H9 (cell line): ENCODE data around the gene CENPVL3. TPM values are rescaled to one million over a fixed set of nuclear protein-coding genes. Genes with fewer than 3 reads are reported as not detected.

ENCODE experiments used
- DNase-seq: peaks from one replicate; pipeline ENCODE4 v3.0.0-alpha.2; 2017
- H2AFZ ChIP-seq: one replicate; pipeline ENCODE4 v1.6.1; 2013; ENCODE audit warnings: mild to moderate bottlenecking, low read length, control low read depth, moderate library complexity
- H2AK5ac ChIP-seq: 2 replicates; pipeline ENCODE4 v1.6.1; 2013; ENCODE audit warnings: low read length, control low read depth, mixed read lengths; ENCODE audit not compliant: insufficient read length
- H2BK120ac ChIP-seq: one replicate; pipeline ENCODE4 v1.6.1; 2013; ENCODE audit warnings: low read depth, mild to moderate bottlenecking, low read length, control low read depth, inconsistent platforms; ENCODE audit not compliant: poor library complexity, severe bottlenecking
- H2BK12ac ChIP-seq: 2 replicates; pipeline ENCODE4 v1.6.1; 2013; ENCODE audit warnings: low read length, control low read depth, mixed read lengths, low read depth; ENCODE audit not compliant: insufficient read length
- H2BK15ac ChIP-seq: 2 replicates; pipeline ENCODE4 v1.6.1; 2013; ENCODE audit warnings: low read depth, low read length, control low read depth
- H2BK20ac ChIP-seq: one replicate; pipeline ENCODE4 v1.6.1; 2013; ENCODE audit warnings: low read depth, mild to moderate bottlenecking, low read length, control low read depth, inconsistent platforms; ENCODE audit not compliant: poor library complexity, severe bottlenecking
- H2BK5ac ChIP-seq: 2 replicates; pipeline ENCODE4 v1.6.1; 2013; ENCODE audit warnings: low read length, control low read depth, mixed read lengths; ENCODE audit not compliant: insufficient read length
- H3K14ac ChIP-seq: 2 replicates; pipeline ENCODE4 v1.6.1; 2013; ENCODE audit warnings: low read length, control low read depth; ENCODE audit not compliant: insufficient read depth
- H3K18ac ChIP-seq: 2 replicates; pipeline ENCODE4 v1.6.1; 2013; ENCODE audit warnings: low read depth, mild to moderate bottlenecking, mixed read lengths, low read length, control low read depth; ENCODE audit not compliant: insufficient read length
- H3K23ac ChIP-seq: 2 replicates; pipeline ENCODE4 v1.6.1; 2013; ENCODE audit warnings: low read length, control low read depth, mixed read lengths, low read depth; ENCODE audit not compliant: insufficient read length
- H3K23me2 ChIP-seq: 2 replicates; pipeline ENCODE4 v1.6.1; 2013; ENCODE audit warnings: low read depth, mild to moderate bottlenecking, mixed read lengths, low read length, control low read depth; ENCODE audit not compliant: insufficient read length, poor library complexity, severe bottlenecking
- H3K27ac ChIP-seq: 2 replicates; pipeline ENCODE4 v1.5.1; 2013; ENCODE audit warnings: low read length, control low read depth, mixed read lengths, low read depth; ENCODE audit not compliant: insufficient read length
- H3K27me3 ChIP-seq: 2 replicates; pipeline ENCODE4 v1.6.1; 2013; ENCODE audit warnings: low read length, control low read depth, inconsistent platforms; ENCODE audit not compliant: insufficient read depth
- H3K4ac ChIP-seq: 2 replicates; pipeline ENCODE4 v1.6.1; 2013; ENCODE audit warnings: low read depth, mild to moderate bottlenecking, control low read depth, inconsistent platforms, low read length, moderate library complexity
- H3K4me1 ChIP-seq: 2 replicates; pipeline ENCODE4 v1.6.1; 2013; ENCODE audit warnings: low read length, control low read depth, inconsistent platforms; ENCODE audit not compliant: insufficient read depth
- H3K4me2 ChIP-seq: 2 replicates; pipeline ENCODE4 v1.6.1; 2013; ENCODE audit warnings: low read length, control low read depth, mixed read lengths; ENCODE audit not compliant: insufficient read length, insufficient read depth
- H3K56ac ChIP-seq: 2 replicates; pipeline ENCODE4 v1.6.1; 2013; ENCODE audit warnings: low read depth, mild to moderate bottlenecking, mixed read lengths, low read length, control low read depth; ENCODE audit not compliant: insufficient read length
- H3K79me1 ChIP-seq: 2 replicates; pipeline ENCODE4 v1.6.1; 2013; ENCODE audit warnings: low read depth, mild to moderate bottlenecking, moderate library complexity, low read length, control low read depth, inconsistent platforms; ENCODE audit not compliant: insufficient read depth, poor library complexity, severe bottlenecking
- H3K79me2 ChIP-seq: 2 replicates; pipeline ENCODE4 v1.6.1; 2013; ENCODE audit warnings: low read length, control low read depth, inconsistent platforms; ENCODE audit not compliant: insufficient read depth
- H3K9ac ChIP-seq: 2 replicates; pipeline ENCODE4 v1.6.1; 2013; ENCODE audit warnings: low read length, control low read depth, mixed read lengths; ENCODE audit not compliant: insufficient read length; ENCODE audit errors: extremely low read depth
- H3K9me3 ChIP-seq: one replicate; pipeline ENCODE4 v1.6.1; 2013; ENCODE audit warnings: low read depth, low read length, inconsistent platforms; ENCODE audit not compliant: control insufficient read depth
- H3T11ph ChIP-seq: one replicate; pipeline ENCODE4 v1.6.1; 2013; ENCODE audit warnings: mild to moderate bottlenecking, low read length, control low read depth, inconsistent platforms
- H4K20me1 ChIP-seq: one replicate; pipeline ENCODE4 v1.6.1; 2013; ENCODE audit not compliant: control insufficient read depth, insufficient read length, insufficient read depth
- H4K5ac ChIP-seq: 2 replicates; pipeline ENCODE4 v1.6.1; 2013; ENCODE audit warnings: low read depth, mild to moderate bottlenecking, mixed read lengths, low read length, control low read depth; ENCODE audit not compliant: insufficient read length
- H4K8ac ChIP-seq: replicated peaks from 2 replicates; pipeline ENCODE4 v1.6.1; 2013; ENCODE audit warnings: low read length, control low read depth, mixed read lengths, low read depth; ENCODE audit not compliant: insufficient read length
- H4K91ac ChIP-seq: 2 replicates; pipeline ENCODE4 v1.6.1; 2013; ENCODE audit warnings: low read depth, mild to moderate bottlenecking, moderate library complexity, mixed read lengths, low read length, control low read depth; ENCODE audit not compliant: insufficient read length
- H3K27ac Mint-ChIP-seq, 3 experiments: 2 replicates in 2 of 3; 3 replicates in 1 of 3; pipeline ENCODE4 v1.8.0; 2020 to 2021; ENCODE audit warnings: mixed read lengths in 3 of 3, mild to moderate bottlenecking in 1 of 3, moderate library complexity in 1 of 3
- H3K27me3 Mint-ChIP-seq: 2 replicates; pipeline ENCODE4 v1.8.0; 2021; ENCODE audit warnings: low read depth, mild to moderate bottlenecking, moderate library complexity, mixed read lengths
- H3K36me3 Mint-ChIP-seq, 3 experiments: 2 replicates in 2 of 3; 3 replicates in 1 of 3; pipeline ENCODE4 v1.8.0; 2020 to 2021; ENCODE audit warnings: low read depth in 3 of 3, mixed read lengths in 3 of 3; ENCODE audit not compliant: insufficient read depth in 1 of 3
- H3K4me1 Mint-ChIP-seq, 2 experiments: 2 replicates each; pipeline ENCODE4 v1.8.0; 2020; ENCODE audit warnings: mixed read lengths in 2 of 2
- H3K4me3 Mint-ChIP-seq, 2 experiments: 2 replicates in 1 of 2; 3 replicates in 1 of 2; pipeline ENCODE4 v1.8.0; 2020 to 2021; ENCODE audit warnings: mild to moderate bottlenecking in 2 of 2, mixed read lengths in 2 of 2, moderate library complexity in 1 of 2
- H3K9me3 Mint-ChIP-seq, 2 experiments: 2 replicates in 1 of 2; 3 replicates in 1 of 2; pipeline ENCODE4 v1.8.0; 2020; ENCODE audit warnings: mild to moderate bottlenecking in 2 of 2, mixed read lengths in 2 of 2, moderate library complexity in 1 of 2
- WGBS: extraction: QIAGEN DNeasy Blood & Tissue Kit; methylation state at CpG from one replicate; pipeline ENCODE4 v1.1.7; 2013; ENCODE audit warnings: missing lambda C conversion rate, low lambda C conversion rate, mixed read lengths; ENCODE audit not compliant: insufficient read length; ENCODE audit errors: extremely low coverage; 5-methylcytosine and 5-hydroxymethylcytosine counted together
- total RNA-seq: library from RNA; stranded (reverse); gene quantifications from 2 replicates; pipeline ENCODE4 v1.2.1, GENCODE V29; 2021
- TF ChIP-seq, protein P1 (sequence below): fragments of 200-600 bp; sonication (generic); conservative IDR thresholded peaks from 3 replicates; pipeline ENCODE4 v1.8.0; 2021; ENCODE audit warnings: antibody characterized with exemption, mild to moderate bottlenecking

CENPVL3 gene
- total RNA-seq, 1 experiment from 2014 or later: 3.3 TPM

DNA sequence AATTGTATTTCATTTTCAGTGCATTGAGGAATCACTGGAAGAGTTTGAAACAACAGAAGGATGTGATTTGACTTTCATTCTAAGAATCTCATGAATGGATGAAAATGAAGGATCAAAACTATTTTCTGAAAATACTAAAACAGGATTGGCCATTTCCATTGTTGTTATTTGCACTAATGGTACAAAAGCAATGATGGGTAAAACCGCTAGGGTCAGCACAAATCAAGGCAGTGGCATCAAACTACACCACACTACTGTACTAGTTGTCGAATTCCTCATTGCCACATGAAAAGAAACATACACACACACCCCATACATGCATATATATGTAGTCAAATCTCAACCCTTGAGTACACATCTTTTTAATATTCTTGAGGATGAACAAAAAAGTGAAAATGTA, 24.7 kb upstream of the CENPVL3 start:
- peaks cover 2% of the 10 kb centered on the region; the same call in 1 of the 2 replicates for H3K27me3 Mint-ChIP-seq
- H3K23me2 ChIP-seq: no peaks in the 10 kb centered on the region

More for the DNA sequence above, 24.7 kb upstream of the CENPVL3 start:
- Histone ChIP-seq H3K56ac (no peak overlapping the region), H3K9me3 (no peaks in the 10 kb centered on the region), H3K4me1 (no peaks in the 10 kb centered on the region), H3K18ac (no peak overlapping the region), H4K8ac (no peak overlapping the region), H4K5ac (no peak overlapping the region), H3K23ac (no peak overlapping the region), H4K20me1 (no peaks in the 10 kb centered on the region), H3T11ph (no peak overlapping the region), H2AFZ (no peak overlapping the region), H3K27me3 (no peaks in the 10 kb centered on the region), H3K79me2 (no peaks in the 10 kb centered on the region), H3K9ac (no peak overlapping the region), H3K4ac (no peak overlapping the region), H2BK5ac (no peak overlapping the region), H3K4me2 (no peak overlapping the region), H2BK12ac (no peak overlapping the region), H2AK5ac (no peak overlapping the region), H4K91ac (no peak overlapping the region), H2BK120ac (no peak overlapping the region), H3K14ac (no peak overlapping the region), H2BK20ac (no peak overlapping the region), H3K27ac (no peak overlapping the region), H2BK15ac (no peak overlapping the region), H3K79me1 (no peaks in the 10 kb centered on the region)
- Mint-ChIP-seq H3K4me3 (no peak overlapping the region), H3K4me1 (no peaks in the 10 kb centered on the region), H3K27ac (no peak overlapping the region), H3K36me3 (peaks cover 2 to 13% (median 8%) of the 10 kb centered on the region in 3 experiments), H3K9me3 (peaks cover 61 to 67% of the 10 kb centered on the region in 2 experiments)
- DNase-seq: no peak
- no CpG with 5 or more reads among the region's 2 CpGs for WGBS
- TF ChIP-seq, protein P1, sequence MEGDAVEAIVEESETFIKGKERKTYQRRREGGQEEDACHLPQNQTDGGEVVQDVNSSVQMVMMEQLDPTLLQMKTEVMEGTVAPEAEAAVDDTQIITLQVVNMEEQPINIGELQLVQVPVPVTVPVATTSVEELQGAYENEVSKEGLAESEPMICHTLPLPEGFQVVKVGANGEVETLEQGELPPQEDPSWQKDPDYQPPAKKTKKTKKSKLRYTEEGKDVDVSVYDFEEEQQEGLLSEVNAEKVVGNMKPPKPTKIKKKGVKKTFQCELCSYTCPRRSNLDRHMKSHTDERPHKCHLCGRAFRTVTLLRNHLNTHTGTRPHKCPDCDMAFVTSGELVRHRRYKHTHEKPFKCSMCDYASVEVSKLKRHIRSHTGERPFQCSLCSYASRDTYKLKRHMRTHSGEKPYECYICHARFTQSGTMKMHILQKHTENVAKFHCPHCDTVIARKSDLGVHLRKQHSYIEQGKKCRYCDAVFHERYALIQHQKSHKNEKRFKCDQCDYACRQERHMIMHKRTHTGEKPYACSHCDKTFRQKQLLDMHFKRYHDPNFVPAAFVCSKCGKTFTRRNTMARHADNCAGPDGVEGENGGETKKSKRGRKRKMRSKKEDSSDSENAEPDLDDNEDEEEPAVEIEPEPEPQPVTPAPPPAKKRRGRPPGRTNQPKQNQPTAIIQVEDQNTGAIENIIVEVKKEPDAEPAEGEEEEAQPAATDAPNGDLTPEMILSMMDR: no peak
